AG04449 (cell line): ENCODE measurements around the gene AIFM3.

Experiments used
- CTCF ChIA-PET: fragments of 350-600 bp; formaldehyde crosslinking; extraction: SDS; loops from one replicate; lab custom pipeline; 2021; ENCODE audit warnings: antibody characterized with exemption; lab: Yijun Ruan, JAX
- POLR2A ChIA-PET: fragments of 400-600, 350-600 bp; formaldehyde crosslinking; extraction: SDS; loops from one replicate; lab custom pipeline; 2020; ENCODE audit warnings: antibody characterized with exemption, inconsistent platforms; lab: Yijun Ruan, JAX
- DNase-seq: peaks from one replicate; pipeline ENCODE4 v3.0.0-alpha.2; 2010; ENCODE audit warnings: low read depth, low spot score
- H3K4me3 ChIP-seq: 2 replicates; pipeline ENCODE4 v1.5.1; 2011; ENCODE audit warnings: low read depth, mild to moderate bottlenecking, control low read depth, low read length
- CTCF ChIP-seq: IDR thresholded peaks from one replicate; pipeline ENCODE4 v1.5.1; 2011; ENCODE audit warnings: mild to moderate bottlenecking, moderate library complexity, low read length, control low read depth, inconsistent platforms; ENCODE audit not compliant: insufficient read depth; ENCODE audit errors: missing control alignments

AIFM3 gene

GRCh38 chr22:20980938-20981722, 14.1 kb downstream of the AIFM3 start:
- H3K4me3 ChIP-seq: peak overlapping the region; percentile 90
- ChIA-PET POLR2A (interaction anchor here (0.7 to 3.1 kb wide), 4 partner anchors 22 to 95 kb away, joined by 3 to 20 read pairs (median 6); partner anchors contain the start of genes CRKL, P2RX6 and THAP7), CTCF (interaction anchor here (0.9 to 3.4 kb wide), 15 partner anchors 10 to 128 kb away, joined by 3 to 29 read pairs (median 5); partner anchors contain the start of gene AIFM3)

GRCh38 chr22:20981787-20982562, 14.9 kb downstream of the AIFM3 start, which contains the start of gene LZTR1:
TSS of gene LZTR1 (plus strand) at chr22:20982297. CDS start at chr22:20982372, 75 bp downstream.
- H3K4me3 ChIP-seq: peak within 1 kb of the TSS; percentile 90
- no peak for DNase-seq
- TF ChIP-seq CTCF: peak; percentile 90
- ChIA-PET CTCF (interaction anchor here (0.6 to 3.4 kb wide), 25 partner anchors 9 to 181 kb away, joined by 3 to 29 read pairs (median 4); partner anchors contain the start of genes AIFM3 and P2RX6), POLR2A (interaction anchor here (0.7 to 3.1 kb wide), 9 partner anchors 9 to 96 kb away, joined by 3 to 20 read pairs (median 5); partner anchors contain the start of genes CRKL, P2RX6 and THAP7)

More at GRCh38 chr22:20980938-20981722, 14.1 kb downstream of the AIFM3 start:
- DNase-seq: no peak
- no peak for TF ChIP-seq CTCF

- POLR2A ChIA-PET: interaction anchor here (1.0 to 3.1 kb wide), 8 partner anchors 9 to 97 kb away, joined by 3 to 20 read pairs (median 6); partner anchors contain the start of genes CRKL and THAP7
- peak overlapping the region; percentile 90 for H3K4me3 ChIP-seq
- CTCF ChIA-PET: interaction anchor here (0.6 to 3.4 kb wide), 21 partner anchors 8 to 181 kb away, joined by 3 to 29 read pairs (median 4); partner anchors contain the start of genes AIFM3 and P2RX6
- TF ChIP-seq CTCF: no peak
- no peak for DNase-seq
These were observed 15.5 kb downstream of the AIFM3 start for GRCh38 chr22:20982563-20982882.

- CTCF ChIA-PET: interaction anchor here (0.9 to 3.2 kb wide), 7 partner anchors 7 to 120 kb away, joined by 3 to 16 read pairs (median 5); partner anchors contain the start of genes AIFM3 and P2RX6
These were observed 16.2 kb downstream of the AIFM3 start for GRCh38 chr22:20983081-20983771.

GRCh38 chr22:20985720-20986119, 18.7 kb downstream of the AIFM3 start:
- ChIA-PET POLR2A (no interaction called here), CTCF (interaction anchor here (1.4 kb wide), 1 partner anchor 100 kb away, joined by 5 read pairs; no protein-coding TSS in a partner anchor)
- no peak for DNase-seq
- TF ChIP-seq CTCF: no peak
- H3K4me3 ChIP-seq: no peak overlapping the region

More at GRCh38 chr22:20983081-20983771, 16.2 kb downstream of the AIFM3 start:
- no peak for DNase-seq
- H3K4me3 ChIP-seq: peak overlapping the region; percentile 90
- no peak for TF ChIP-seq CTCF
- POLR2A ChIA-PET: interaction anchor here (1.7 to 3.1 kb wide), 2 partner anchors 17 to 19 kb away, joined by 15 to 20 read pairs; partner anchors contain the start of gene THAP7
